HG03039 (cell line): ENCODE measurements around the gene PPP1R3G.

Experiments
- ATAC-seq: cut with Tn5 transposase; IDR thresholded peaks from one replicate; pipeline ENCODE4 v1.9.1; 2021; ENCODE audit warnings: mild to moderate bottlenecking, moderate library complexity; ENCODE audit not compliant: unreplicated experiment

Gene PPP1R3G

DNA sequence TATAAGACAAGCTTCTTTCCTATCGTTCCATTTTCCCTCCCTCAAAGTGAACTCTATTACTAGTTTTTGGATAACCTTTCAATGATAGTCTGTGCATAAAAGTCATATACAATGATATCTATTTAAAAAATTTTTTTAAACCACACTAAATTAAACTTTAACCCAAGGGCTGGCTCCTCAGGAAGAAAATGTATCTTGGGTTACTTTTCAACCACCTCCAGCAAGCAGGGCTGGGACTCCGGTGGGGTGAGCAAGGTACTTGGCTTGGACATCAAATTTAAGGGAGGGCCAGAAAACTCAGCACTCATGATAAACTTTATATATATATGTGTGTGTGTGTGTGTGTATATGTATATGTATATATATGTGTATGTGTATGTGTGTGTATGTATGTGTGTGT, 13.9 kb upstream of the PPP1R3G start:
- ATAC-seq = no peak

DNA sequence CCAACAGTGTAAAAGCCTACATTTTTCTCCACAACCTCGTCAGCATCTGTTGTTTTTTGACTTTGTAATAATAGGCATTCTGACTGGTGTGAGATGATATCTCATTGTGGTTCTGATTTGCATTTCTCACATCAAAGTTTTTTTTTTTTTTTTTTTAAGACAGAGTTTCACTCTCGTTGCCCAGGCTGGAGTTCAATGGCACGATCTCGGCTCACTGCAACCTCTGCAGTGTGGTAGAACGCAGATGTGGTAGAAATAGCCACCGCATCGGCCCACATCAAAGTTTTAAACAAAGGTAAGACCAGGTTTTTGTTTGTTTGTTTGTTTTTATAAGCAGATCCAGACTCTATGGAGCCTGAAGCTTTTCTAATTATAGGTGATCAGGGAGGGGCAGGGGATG, 12.7 kb upstream of the PPP1R3G start:
- ATAC-seq = no peak

DNA sequence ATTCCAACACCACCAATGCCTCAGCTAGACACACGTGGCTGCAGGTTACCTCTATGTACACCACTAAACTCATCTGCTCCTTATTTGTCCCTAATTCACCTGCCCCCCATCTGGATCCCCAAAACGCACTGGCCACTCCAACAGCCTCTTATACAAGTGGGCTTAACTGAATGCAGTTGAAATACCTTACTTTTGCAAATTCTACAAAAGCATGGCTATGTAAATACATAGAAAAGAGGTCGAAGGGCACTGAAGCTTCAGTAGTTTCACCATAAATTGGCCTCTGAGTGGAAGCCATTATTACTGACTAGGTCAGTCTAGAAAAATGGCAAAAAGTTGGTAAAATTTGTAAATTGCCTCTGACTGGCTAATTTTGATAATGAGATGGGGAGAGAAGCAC, 11.1 kb upstream of the PPP1R3G start:
- no peak for ATAC-seq

DNA sequence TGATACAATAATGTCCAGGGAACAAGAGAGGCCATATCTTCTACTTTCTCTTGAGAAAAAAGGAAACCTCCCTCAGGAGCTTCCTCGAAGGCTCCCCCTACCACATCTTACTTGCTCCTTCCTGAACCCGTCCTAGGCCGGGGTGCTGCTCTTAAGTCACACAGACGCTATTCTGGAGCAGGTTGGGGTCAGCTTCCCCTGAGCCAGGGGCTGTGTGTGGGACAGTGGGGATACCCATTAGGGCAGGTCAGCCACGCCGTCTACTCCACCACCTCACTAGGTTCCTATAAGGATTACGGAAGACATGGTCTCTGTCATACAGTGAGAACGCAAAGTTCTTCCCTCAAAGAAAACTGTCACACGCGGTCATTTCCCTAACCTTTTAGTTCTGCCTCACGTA, 8.2 kb upstream of the PPP1R3G start:
- no peak for ATAC-seq

DNA sequence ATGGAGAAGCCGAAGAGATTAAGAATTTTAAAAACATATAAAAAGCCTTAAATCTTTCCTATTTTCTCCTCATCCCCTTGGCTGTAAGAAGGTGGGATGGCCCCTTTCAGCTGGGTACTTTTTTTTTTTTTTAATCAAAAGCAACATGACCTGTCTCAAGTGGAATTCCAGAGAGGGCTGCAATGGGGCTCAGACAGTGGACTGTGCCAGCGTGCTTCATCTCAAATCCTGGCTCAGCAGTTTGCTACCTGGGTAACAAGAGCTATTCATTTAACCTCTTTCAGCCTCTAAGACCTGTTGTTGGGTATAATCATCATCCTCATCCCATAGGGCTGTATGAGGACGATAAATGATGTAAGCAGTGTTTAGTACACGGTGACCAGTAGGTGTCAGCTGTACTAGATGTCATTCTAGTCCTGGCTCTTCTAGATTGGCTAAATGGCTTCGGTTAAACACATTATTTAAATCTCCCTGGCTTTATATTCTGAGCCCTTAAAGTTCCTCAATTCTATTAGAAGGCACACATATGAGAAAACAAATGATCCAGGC, 6.9 kb upstream of the PPP1R3G start:
- peak; percentile 53 for ATAC-seq

DNA sequence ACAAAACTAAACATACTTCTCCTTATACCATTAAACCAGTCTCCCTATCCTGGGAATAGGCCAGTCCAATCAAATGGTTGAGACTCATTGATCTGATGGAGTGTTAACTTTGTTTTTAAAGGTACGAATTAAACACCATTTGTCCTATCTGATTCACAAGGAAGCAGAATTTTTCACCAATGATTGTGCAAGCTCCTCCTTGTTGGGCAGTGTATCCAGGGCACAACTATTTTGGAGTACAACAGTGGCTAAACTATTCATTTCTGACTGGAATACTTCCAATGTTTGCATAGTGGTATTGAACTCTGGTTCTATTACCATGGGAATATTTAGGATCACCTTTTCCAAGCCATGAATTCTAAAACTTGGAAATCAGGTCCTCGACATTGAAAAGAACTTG, 5.4 kb upstream of the PPP1R3G start:
- no peak for ATAC-seq

DNA sequence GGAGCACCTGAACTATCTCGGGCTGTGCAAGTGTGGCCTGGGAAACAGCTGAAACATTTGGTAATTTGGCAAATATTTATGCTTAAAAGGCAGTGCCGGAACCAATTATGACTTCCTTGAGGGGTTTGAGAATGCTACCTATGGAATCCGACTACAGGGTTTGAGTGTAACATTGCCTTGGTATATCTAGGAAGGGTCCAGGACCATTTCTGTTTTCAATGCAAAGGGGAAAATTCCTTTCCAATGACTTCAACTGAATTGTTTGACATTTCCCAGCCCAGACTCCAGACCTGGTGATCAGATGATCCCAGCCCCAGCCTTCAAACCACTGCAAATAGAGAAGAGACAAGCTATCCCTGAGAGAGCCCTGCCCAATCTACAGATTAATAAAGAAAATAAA, 4.6 kb upstream of the PPP1R3G start:
- ATAC-seq = no peak

DNA sequence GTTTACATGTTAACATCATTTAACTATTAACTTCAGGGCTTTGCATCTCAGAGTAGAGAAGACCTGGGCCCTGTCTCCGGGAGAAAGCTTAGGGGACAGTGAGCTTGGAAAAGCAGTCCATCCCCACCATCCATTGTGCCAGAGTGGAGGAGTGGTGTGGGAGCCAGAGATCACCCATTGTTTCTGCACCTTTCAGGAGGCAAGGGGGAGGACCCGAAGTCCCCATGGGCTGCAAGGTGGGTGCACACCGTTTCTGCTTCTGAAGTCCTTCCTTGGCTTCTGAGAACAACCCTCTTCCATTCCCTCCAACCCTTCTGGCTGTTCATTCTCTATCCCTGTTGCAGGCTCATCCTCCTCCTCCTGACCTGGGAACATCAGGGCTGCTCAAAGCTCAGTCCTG, 4.0 kb upstream of the PPP1R3G start:
- no peak for ATAC-seq

DNA sequence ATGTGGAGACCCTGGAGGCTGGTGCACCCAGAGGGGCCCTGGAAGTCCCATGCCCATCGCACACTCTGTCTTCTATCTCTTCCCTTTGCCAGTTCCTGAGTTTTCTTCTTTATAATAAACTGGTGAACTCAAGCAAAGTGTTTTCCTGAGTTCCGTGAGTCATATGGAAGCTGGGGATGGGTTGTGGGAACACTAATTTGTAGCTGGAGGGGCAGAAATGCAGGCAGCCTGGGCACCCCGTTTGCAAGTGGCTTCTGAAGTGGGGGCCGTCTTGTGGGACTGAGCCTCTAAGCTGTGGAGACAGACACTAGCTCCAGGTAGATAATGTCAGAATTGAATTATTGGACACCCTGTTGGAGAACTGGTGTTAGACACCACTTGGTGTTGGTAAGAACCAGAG, 3.2 kb upstream of the PPP1R3G start:
- ATAC-seq = no peak

DNA sequence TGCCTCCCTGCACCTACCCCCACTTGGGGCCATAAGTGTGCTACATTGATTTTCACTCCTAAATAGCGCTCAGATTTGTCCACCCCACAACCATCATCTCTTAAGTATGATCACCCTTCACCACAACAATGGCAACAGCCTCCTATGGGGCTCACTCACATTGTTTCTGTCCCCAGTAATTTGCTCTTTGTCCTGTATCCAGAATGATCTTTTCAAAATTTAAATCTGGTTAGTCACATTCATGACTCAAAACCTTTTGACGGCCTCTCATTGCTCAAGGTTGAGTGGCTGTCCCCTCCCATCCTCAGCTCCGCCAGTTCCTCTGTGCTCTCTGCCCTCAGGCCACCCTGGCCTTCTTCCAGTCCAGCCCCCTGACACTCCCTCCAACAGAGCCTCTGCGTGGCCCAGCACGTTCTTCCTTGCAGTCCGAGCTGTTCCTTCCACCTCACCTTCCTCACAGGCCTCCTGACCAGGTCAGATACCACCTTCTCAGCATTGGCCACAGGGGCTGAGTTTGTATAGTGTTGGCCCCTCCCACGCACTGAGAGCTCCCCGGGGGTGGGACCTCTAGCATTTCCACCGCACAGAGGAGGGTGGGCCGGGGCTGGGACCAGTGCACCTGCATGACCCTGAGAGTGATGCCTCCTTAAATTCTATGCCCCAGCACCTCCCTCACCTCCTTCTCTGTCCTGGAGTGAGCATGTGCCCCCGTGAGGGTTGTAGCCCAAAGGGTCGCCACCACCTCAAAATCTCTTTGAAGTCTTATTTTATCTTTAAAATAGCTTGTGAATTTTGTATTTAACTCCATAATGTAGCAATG, 2.4 kb upstream of the PPP1R3G start:
- ATAC-seq = no peak

DNA sequence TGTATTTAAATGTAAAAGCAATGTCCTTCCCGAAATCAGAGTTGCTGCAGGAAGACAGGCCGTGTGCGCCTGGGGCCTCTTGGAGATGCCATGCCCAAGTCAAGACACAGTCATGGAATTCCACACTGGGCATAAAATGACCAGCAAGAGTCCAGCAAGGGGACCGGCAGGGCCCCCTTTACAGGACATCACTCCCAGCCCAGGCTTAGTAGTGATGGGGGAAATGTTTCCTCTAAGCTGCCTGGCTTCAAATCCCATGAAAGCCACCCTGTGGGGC, 1.9 kb upstream of the PPP1R3G start:
- no peak for ATAC-seq

DNA sequence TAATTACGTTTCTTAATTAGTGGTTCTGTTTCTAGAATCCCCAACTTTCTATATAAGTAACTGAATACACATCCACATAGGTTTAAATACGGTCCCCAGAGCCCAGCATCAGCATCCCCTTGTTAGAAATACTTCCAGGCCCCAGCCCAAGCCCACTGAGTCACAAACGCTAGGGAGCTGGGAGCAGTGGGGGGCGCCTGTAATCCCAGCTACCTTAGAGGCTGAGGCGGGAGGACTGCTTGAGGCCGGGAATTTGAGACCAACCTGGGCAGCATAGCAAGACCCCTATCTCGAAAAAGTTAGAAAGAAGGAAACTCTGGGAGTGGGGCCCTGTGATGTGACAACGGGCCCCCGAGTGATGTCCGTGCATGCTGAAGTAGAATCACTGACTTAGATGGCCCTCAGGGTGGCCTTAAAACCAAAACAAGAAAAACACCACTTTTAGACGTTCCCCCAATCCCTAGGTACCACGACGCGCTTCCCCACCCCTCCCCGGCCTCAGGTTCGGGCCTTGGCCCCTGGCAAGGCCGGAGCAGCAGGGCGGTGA, 1.3 kb upstream of the PPP1R3G start:
- ATAC-seq = no peak

DNA sequence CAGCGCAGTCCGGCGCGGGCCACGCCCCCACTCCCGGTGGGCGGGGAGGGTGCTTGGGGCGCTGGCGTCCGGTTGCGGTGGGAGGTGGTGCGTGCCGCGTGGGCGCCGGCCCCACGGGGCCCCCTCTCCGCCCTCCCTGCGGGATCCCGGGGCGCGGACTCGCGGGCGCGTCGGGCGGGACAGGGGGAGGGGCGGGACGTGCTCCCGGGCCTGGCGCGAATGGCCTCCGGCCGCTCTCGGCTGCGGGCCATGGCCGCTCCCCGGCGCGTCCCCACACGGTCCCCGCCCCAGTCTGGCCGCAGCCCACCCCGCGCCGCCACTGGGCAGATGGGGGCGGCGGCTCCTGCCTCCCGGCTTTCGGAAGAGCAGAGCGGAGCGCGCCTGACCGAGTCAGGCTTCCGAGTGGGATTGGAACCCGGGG, 771 bp upstream of the PPP1R3G start:
- no peak for ATAC-seq

DNA sequence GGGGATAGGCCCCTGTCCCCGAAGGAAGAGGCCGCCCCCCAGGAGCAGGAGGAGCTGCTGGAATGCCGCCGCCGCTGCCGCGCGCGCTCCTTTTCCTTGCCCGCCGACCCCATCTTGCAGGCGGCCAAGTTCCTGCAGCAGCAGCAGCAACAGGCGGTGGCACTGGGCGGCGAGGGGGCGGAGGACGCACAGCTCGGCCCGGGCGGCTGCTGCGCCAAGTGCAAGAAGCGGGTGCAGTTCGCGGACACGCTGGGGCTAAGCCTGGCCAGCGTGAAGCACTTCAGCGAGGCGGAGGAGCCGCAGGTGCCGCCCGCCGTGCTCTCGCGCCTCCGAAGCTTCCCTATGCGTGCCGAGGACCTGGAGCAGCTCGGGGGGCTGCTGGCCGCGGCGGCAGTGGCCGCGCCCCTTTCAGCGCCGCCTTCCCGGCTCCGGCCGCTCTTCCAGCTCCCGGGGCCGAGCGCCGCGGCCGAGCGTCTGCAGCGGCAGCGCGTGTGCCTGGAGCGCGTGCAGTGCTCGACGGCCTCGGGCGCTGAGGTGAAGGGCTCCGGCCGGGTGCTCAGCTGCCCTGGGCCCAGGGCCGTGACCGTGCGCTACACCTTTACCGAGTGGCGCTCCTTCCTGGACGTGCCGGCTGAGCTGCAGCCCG, 630 bp downstream of the PPP1R3G start:
- ATAC-seq = no peak

DNA sequence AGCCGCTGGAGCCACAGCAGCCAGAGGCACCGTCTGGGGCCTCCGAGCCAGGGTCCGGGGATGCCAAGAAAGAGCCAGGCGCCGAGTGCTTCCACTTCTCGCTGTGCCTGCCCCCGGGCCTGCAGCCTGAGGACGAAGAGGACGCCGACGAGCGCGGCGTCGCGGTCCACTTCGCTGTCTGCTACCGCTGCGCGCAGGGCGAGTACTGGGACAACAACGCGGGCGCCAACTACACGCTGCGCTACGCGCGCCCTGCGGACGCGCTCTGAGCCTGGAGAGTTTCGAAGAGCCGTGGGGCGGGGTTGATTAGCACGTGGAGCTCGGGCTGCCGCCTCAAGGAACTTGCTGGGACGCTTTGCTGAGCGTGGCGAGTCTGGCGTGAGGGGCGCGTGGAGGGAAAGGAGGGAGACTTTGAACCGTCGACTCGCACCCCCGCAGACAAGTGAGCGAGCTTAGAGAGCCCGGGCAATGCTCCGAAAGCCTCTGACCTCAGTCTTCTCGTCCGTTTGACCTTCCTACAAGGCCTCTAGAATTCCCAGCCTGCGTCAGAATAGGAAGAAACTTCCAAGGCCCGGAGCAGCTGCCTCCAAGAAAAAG, 1.3 kb downstream of the PPP1R3G start:
- ATAC-seq = no peak

DNA sequence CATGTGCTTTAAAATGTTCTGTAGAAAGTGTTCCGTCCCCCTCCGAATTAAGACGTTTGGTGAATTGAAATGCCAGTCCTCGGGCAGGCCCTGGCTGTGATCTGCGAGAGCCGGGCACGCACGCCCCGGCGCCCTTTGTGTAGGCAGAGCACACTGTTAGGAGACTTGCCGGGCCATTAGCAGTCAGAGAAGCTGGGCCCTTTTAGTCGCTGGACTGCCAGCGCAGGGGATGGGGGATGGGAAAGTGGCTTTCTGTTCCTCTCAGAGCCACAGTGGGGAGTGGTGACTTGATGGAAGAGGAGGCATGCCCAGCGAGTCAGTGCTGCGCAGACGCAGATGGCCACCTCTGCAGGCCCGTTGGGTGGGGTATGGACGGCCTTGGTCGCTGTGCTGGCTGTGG, 2.2 kb downstream of the PPP1R3G start:
- ATAC-seq = no peak

DNA sequence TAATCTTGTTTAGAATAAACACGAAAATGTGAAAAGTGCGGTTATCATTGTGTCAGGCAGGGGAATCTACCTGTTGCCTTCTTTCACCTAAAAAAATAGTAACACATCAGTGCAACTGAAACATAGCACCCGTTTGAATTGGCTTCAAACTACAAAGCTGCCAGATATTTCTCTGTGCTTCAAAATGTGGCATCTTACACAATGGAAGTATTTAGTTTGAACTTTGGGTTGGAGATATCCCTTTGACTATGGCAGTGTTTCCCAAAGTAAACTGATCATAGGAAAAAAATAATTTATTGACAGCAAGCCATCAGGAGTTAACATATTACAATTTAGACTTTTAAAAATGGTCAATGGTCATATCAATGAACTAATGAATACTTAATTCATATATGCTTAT, 3.6 kb downstream of the PPP1R3G start:
- ATAC-seq = no peak

DNA sequence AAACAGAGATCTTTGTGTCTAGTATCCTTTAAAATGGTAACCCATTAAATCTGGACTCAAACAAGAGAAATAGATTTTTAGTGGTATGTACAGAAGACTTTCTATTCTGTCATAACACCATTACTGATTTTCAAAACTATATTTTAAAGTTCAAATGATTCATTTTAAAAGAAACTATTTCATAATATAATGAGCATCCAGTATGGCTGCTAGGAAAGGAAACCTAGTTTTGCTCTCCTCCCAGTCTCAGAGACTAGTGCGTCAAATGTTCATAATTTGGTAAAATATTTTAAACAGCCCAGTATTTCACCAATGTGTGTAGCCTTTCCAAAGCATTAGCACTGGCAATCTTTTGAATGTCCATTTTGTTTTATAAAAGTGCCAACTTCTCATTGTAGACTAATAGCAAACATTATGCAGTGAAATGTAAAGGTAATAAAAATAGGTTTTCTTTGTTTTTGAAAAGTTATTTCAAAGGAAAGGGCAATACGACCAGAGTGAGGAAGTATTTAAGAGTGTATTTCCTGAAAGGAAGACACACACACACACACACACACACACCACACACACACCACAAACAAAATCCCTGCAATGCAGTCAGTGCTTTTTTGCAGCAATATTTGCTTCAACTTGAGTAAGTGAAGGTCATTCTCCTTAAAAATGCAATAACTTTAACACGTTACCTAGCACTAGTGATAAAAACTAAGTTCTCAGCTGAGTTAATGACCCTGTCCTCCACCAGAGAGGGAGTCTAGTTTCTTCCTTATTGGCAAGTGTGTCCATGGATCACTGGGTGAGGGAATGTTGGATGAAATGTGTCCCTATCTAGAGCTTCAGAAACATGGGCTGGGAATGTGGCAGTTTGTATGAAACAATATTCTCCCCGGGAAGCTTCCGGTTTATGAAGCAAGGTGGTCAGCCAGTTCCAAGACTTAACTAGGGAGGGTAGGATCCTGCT, 4.6 kb downstream of the PPP1R3G start:
- no peak for ATAC-seq

DNA sequence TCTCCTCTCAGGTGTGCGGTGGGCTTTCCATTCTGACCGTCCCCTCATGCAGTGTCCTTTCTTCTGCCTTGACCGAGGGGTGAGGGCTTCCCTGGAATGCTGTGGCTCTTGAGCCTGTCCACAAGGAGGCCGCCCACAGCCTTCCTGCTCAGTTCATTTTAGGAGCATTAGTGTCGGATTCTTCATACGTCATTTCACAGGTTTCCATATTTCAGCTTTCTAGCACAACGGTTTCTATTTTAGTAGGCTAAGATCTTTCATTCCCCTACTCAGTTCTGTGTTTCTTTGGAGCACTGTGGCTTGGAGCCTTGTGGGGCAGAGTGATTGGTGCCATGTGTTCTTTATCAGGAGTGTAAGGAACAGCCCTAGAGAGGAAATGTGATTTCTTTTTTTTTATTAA, 5.5 kb downstream of the PPP1R3G start:
- no peak for ATAC-seq

DNA sequence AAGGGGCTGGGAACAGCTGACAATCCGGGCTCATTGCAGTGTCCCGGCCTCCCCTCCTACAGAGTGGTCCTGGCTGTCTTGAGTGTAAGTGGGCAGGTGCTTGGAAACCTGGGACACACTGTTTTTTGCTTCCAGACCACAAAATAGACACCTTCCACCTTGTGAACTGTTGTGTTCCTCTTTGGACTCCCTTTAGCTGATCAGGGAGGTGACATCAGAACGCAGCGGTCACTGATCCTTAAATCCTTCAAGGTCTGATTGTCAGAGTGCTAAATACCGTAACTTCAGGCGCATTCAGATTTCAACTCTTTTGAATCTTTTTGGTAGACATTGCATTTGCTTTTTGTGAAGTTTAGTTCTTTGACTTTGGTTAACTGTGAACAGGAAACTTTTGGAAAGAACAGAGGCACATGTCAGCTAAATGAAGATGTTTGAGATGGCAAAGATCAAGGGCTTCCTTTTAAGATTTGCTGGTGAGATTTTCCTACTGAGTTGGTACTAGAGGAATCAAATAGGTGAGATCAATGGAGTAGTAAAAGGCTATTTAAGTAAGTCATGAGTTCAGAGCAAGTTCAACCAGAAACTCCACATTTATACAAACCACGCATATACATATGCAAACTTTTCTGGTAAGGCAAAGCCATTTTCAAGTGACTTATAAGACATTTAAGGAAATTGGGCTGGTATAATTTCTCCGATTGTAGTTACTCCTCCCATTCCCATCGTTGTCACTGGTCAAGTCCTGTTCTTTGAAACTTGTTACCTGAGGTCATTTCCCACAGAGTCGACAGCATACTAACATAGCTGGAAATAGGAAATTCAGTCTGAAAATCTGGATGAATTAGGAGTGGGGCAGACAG, 6.3 kb downstream of the PPP1R3G start:
- no peak for ATAC-seq
